Endothelial cell (in vitro differentiated cells): ENCODE data around the gene NFE2L1. TPM values are rescaled to one million over a fixed set of nuclear protein-coding genes. Genes with fewer than 3 reads are reported as not detected.

Experiments
- DNase-seq: peaks from one replicate; pipeline ENCODE4 v3.0.0; 2021; ENCODE audit warnings: low spot score
- H3K27ac Mint-ChIP-seq: one replicate; pipeline ENCODE4 v1.8.0; 2021; ENCODE audit warnings: mixed read lengths, inconsistent platforms; ENCODE audit not compliant: unreplicated experiment
- H3K27me3 Mint-ChIP-seq: one replicate; pipeline ENCODE4 v1.8.0; 2021; ENCODE audit warnings: mild to moderate bottlenecking, moderate library complexity, mixed read lengths, inconsistent platforms; ENCODE audit not compliant: unreplicated experiment
- H3K36me3 Mint-ChIP-seq: one replicate; pipeline ENCODE4 v1.8.0; 2021; ENCODE audit warnings: mild to moderate bottlenecking, low read depth, mixed read lengths, inconsistent platforms; ENCODE audit not compliant: unreplicated experiment
- H3K4me1 Mint-ChIP-seq: one replicate; pipeline ENCODE4 v1.8.0; 2021; ENCODE audit warnings: mild to moderate bottlenecking, mixed read lengths, inconsistent platforms; ENCODE audit not compliant: unreplicated experiment
- H3K4me3 Mint-ChIP-seq: one replicate; pipeline ENCODE4 v1.8.0; 2021; ENCODE audit warnings: mild to moderate bottlenecking, mixed read lengths, inconsistent platforms; ENCODE audit not compliant: unreplicated experiment
- H3K9me3 Mint-ChIP-seq: one replicate; pipeline ENCODE4 v1.8.0; 2021; ENCODE audit warnings: mixed read lengths, inconsistent platforms; ENCODE audit not compliant: unreplicated experiment
- total RNA-seq: library from RNA; stranded (reverse); fragmentation: NEBNext Ultra II Directional; extraction: Animal tissue kit (Norgen Biotek cat#: 25700); gene quantifications from one replicate; pipeline ENCODE4 v1.2.1, GENCODE V29; 2021; ENCODE audit not compliant: unreplicated experiment
- TF ChIP-seq, protein P1 (sequence below): fragments of 200-600 bp; sonication (generic); IDR thresholded peaks from one replicate; pipeline ENCODE4 v1.5.0; 2021; ENCODE audit warnings: antibody characterized with exemption; ENCODE audit not compliant: unreplicated experiment

NFE2L1 gene
- total RNA-seq, 1 donor from 2014 or later = 243 TPM

DNA sequence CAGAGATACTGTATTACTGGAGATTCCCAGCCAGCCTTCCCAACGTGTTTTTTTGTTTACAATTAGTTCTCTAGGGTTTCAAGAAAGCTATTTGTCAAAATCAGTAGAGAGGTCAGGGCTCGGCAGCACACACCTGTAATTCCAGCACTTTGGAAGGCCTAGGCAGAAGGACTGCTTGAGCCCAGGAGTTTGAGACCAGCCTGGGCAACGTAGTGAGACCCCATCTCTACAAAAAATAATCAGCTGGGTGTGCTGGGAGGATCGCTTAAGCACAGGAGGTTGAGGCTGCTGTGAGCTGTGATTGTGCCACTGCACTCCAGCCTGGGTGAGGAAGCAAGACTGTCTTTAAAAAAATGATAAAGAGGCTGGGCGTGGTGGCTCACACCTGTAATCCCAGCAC, 33.7 kb downstream of the NFE2L1 start:
- Mint-ChIP-seq H3K4me1 (no peaks in the 10 kb centered on the region), H3K27me3 (no peaks in the 10 kb centered on the region), H3K27ac (no peak overlapping the region), H3K4me3 (no peak overlapping the region), H3K36me3 (no peaks in the 10 kb centered on the region), H3K9me3 (no peaks in the 10 kb centered on the region)
- DNase-seq = no peak
- TF ChIP-seq, protein P1, sequence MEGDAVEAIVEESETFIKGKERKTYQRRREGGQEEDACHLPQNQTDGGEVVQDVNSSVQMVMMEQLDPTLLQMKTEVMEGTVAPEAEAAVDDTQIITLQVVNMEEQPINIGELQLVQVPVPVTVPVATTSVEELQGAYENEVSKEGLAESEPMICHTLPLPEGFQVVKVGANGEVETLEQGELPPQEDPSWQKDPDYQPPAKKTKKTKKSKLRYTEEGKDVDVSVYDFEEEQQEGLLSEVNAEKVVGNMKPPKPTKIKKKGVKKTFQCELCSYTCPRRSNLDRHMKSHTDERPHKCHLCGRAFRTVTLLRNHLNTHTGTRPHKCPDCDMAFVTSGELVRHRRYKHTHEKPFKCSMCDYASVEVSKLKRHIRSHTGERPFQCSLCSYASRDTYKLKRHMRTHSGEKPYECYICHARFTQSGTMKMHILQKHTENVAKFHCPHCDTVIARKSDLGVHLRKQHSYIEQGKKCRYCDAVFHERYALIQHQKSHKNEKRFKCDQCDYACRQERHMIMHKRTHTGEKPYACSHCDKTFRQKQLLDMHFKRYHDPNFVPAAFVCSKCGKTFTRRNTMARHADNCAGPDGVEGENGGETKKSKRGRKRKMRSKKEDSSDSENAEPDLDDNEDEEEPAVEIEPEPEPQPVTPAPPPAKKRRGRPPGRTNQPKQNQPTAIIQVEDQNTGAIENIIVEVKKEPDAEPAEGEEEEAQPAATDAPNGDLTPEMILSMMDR = no peak

DNA sequence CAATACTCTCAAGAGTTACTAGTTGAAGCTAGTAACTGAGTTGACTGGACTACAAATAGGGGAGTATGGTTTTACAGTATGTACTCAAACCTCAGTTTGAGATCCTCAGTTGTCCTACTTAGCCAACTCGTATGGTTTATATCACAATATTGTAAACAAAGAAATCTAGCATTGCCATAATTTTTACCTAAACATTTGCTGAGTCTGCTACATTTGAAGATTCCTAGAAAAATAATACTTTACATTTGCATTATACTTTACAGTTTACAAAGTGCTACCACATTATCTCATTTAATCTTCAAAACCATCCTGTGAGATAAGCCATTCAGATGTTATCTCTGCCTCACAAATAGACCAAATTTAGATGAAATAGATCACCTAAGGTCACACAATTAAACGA, 36.8 kb downstream of the NFE2L1 start:
- no peaks in the 10 kb centered on the region for H3K27me3 Mint-ChIP-seq
- no peaks in the 10 kb centered on the region for H3K9me3 Mint-ChIP-seq
- no peak overlapping the region for H3K27ac Mint-ChIP-seq
- DNase-seq = no peak
- no peak overlapping the region for H3K4me3 Mint-ChIP-seq
- no peaks in the 10 kb centered on the region for H3K36me3 Mint-ChIP-seq
- TF ChIP-seq, protein P1 = no peak
- no peaks in the 10 kb centered on the region for H3K4me1 Mint-ChIP-seq

DNA sequence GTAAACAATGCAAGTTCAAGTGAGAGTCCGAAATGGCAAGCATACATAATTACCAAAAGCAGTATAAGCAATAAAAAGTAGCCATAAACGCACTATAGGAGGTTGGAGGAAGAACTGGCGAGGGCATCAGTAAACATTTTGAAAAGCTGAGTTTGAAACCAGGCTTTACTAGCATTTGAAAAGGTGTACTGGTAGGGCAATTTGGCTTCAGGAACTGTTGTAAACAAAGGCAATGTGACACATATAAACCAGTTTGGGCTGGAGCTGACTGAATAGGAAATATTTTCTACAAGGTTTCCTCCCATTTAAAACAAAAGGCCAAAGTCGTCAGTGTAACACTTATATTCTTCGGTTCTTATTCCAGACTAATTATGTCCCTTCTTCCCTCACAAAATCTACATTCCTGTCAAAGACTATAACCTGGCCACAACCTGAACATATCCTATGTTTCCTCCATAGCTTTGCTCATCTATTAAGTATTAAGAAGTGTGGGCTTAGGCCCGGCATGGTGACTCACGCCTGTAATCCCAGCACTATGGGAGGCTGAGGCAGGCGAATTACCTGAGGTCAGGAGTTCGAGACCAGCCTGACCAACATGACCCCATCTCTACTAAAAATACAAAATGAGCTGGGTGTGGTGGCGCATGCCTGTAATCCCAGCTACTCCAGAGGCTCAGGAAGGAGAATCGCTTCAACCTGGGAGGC, 45.3 kb downstream of the NFE2L1 start:
- H3K9me3 Mint-ChIP-seq = no peaks in the 10 kb centered on the region
- no peak overlapping the region for H3K4me3 Mint-ChIP-seq
- H3K27ac Mint-ChIP-seq = peak overlapping the region; percentile 57
- H3K36me3 Mint-ChIP-seq = peaks cover 3% of the 10 kb centered on the region
- H3K27me3 Mint-ChIP-seq = no peaks in the 10 kb centered on the region
- DNase-seq = no peak
- TF ChIP-seq, protein P1 = no peak
- peaks cover 14% of the 10 kb centered on the region for H3K4me1 Mint-ChIP-seq

DNA sequence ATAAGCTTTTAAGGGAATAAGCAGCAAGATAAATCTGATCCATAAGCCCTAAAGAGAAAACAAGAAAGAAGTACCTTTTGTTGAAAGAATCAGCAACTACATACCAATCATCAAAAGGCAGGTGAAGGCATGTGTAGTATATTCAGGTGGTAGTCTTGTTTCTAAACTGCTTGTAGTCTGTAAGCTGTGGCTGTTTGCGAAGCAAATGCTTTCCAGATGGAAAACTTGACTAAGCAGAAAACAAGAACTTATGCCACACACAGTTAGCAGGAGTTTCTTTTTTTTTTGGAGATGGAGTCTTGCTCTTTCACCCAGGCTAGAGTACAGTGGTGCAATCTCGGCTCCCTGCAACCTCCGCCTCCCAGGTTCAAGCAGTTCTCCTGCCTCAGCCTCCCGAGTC, 47.5 kb downstream of the NFE2L1 start:
- Mint-ChIP-seq H3K27ac (no peak overlapping the region), H3K4me3 (no peak overlapping the region), H3K4me1 (peaks cover 14% of the 10 kb centered on the region), H3K27me3 (peaks cover under 1% of the 10 kb centered on the region), H3K36me3 (peaks cover 3% of the 10 kb centered on the region), H3K9me3 (no peaks in the 10 kb centered on the region)
- DNase-seq = no peak
- TF ChIP-seq, protein P1 = no peak

DNA sequence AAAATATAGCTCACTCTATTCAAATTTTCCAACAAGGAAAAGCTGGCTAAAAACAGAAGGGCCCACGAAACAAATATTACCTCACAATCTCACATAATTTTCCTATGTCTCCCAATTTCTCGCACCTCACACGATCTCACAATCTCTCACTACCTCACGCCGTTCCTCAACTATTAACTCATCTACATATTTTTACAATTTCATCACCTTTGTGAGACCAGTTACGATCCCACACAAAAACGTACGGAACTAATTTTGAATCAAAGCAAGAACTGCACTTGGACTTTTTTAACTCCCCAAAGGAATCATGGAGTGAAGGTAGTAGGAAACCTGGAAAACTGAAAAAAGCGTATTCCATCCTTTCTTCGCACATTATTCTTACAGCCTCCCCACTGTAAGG, 52.0 kb downstream of the NFE2L1 start:
- peak overlapping the region; percentile 0 for H3K27ac Mint-ChIP-seq
- H3K9me3 Mint-ChIP-seq = no peaks in the 10 kb centered on the region

More for the DNA sequence above, 52.0 kb downstream of the NFE2L1 start:
- peaks cover 4% of the 10 kb centered on the region for H3K36me3 Mint-ChIP-seq
- DNase-seq = no peak
- H3K4me3 Mint-ChIP-seq = peak overlapping the region; percentile 69
- peaks cover 3% of the 10 kb centered on the region for H3K27me3 Mint-ChIP-seq
- TF ChIP-seq, protein P1 = no peak
- peaks cover 3% of the 10 kb centered on the region for H3K4me1 Mint-ChIP-seq
